ENCODE results near the gene PRMT7. TPM values are rescaled to one million over a fixed set of nuclear protein-coding genes. Genes with fewer than 3 reads are reported as not detected.

PRMT7 gene
- total and polyA plus RNA-seq, 8 donors = 11.6 to 47.9 (median 17.9) TPM

- Histone ChIP-seq H3K27me3 (no peaks in the 10 kb centered on the region), H3K9me3 (no peaks in the 10 kb centered on the region), H3K4me1 (no peaks in the 10 kb centered on the region), H3K27ac (no peak overlapping the region), H3K4me3 (no peak overlapping the region), H3K36me3 (peaks cover 0 to 52% (median 19%) of the 10 kb centered on the region in 3 donors)
- no peak for FAIRE-seq
- 79% methylated on average over 7 of the region's 7 CpGs for WGBS, 2 donors
- no peak for ATAC-seq
- DNase-seq = no peak
- no peak for TF ChIP-seq CTCF (IDR thresholded peaks at IDR 0.05)
- intact Hi-C loops (cut with DNase I) = no loop called here
Observed at GRCh38 chr16:68300734-68301459, 9.9 kb upstream of the PRMT7 start.

- no peak for TF ChIP-seq CTCF (IDR thresholded peaks at IDR 0.05)
- Histone ChIP-seq H3K36me3 (peaks cover 0 to 33% (median 17%) of the 10 kb centered on the region in 3 donors), H3K27me3 (no peaks in the 10 kb centered on the region), H3K9me3 (no peaks in the 10 kb centered on the region), H3K27ac (no peak overlapping the region), H3K4me3 (no peak overlapping the region), H3K4me1 (peaks cover 0 to 12% (median 12%) of the 10 kb centered on the region in 3 donors)
- intact Hi-C loops (cut with DNase I) = no loop called here
- no peak for FAIRE-seq
- no peak for ATAC-seq
- no peak for DNase-seq
- WGBS, 2 donors = 95 to 97% methylated on average over 3 of the region's 3 CpGs
Observed at GRCh38 chr16:68306633-68307032, 4.2 kb upstream of the PRMT7 start.

- DNase-seq = no peak
- intact Hi-C loops (cut with DNase I) = no loop called here
- 30 to 33% methylated on average over 6 of the region's 6 CpGs for WGBS, 2 donors
- Histone ChIP-seq H3K4me1 (peaks cover 0 to 15% (median 12%) of the 10 kb centered on the region in 3 donors), H3K27ac (no peak overlapping the region), H3K27me3 (no peaks in the 10 kb centered on the region), H3K4me3 (peak overlapping the region; percentile 91 to 97 (median 92)), H3K9me3 (no peaks in the 10 kb centered on the region), H3K36me3 (peaks cover 0 to 7% (median 4%) of the 10 kb centered on the region in 3 donors)
- no peak for TF ChIP-seq CTCF (IDR thresholded peaks at IDR 0.05)
- ATAC-seq = no peak
- no peak for FAIRE-seq
Observed at GRCh38 chr16:68309799-68310198, 1.0 kb upstream of the PRMT7 start.

- peak; percentile 43 to 61 (median 56) for ATAC-seq
- peak in 3 of 6 donors; percentile 41 to 68 (median 60) for DNase-seq
- Histone ChIP-seq H3K36me3 (peaks cover 0 to 7% (median 4%) of the 10 kb centered on the region in 3 donors), H3K4me3 (peak overlapping the region; percentile 91 to 97 (median 92)), H3K9me3 (no peaks in the 10 kb centered on the region), H3K27me3 (no peaks in the 10 kb centered on the region), H3K4me1 (peaks cover 0 to 15% (median 12%) of the 10 kb centered on the region in 3 donors), H3K27ac (peak overlapping the region; percentile 43 to 61 (median 56))
- TF ChIP-seq CTCF (IDR thresholded peaks at IDR 0.05) = no peak
- WGBS, 2 donors = 0% methylated on average over 17 to 29 of the region's 29 CpGs
- intact Hi-C loops (cut with DNase I) = no loop called here
- no peak for FAIRE-seq
Observed at GRCh38 chr16:68310437-68310773, 414 bp upstream of the PRMT7 start.

- ATAC-seq (no peak), FAIRE-seq (no peak), DNase-seq (no peak)
- Histone ChIP-seq H3K27me3 (no peaks in the 10 kb centered on the region), H3K36me3 (peaks cover 0 to 4% (median 0%) of the 10 kb centered on the region in 3 donors), H3K4me1 (peaks cover 0 to 15% (median 12%) of the 10 kb centered on the region in 3 donors), H3K4me3 (no peak overlapping the region), H3K27ac (no peak overlapping the region), H3K9me3 (no peaks in the 10 kb centered on the region)
- 81 to 83% methylated on average over 4 of the region's 4 CpGs for WGBS, 2 donors
- no peak for TF ChIP-seq CTCF (IDR thresholded peaks at IDR 0.05)
- intact Hi-C loops (cut with DNase I) = no loop called here
Observed at GRCh38 chr16:68313116-68313515, 2.3 kb downstream of the PRMT7 start.

Data from pancreas (tissue), 10 donors.